OCI-LY7 (cell line): ENCODE measurements around the gene MTUS2.

Source experiments
- EZH2phosphoT487 ChIP-seq: fragments of 200-600 bp; sonication (generic); IDR thresholded peaks from 2 replicates; pipeline ENCODE4 v1.6.1; 2018; ENCODE audit warnings: low read depth, borderline replicate concordance, mild to moderate bottlenecking, mixed run types, antibody characterized with exemption, low read length, moderate library complexity, mixed read lengths
- TF ChIP-seq, protein P1 (sequence below): fragments of 200-600 bp; sonication (generic); conservative IDR thresholded peaks from 2 replicates; pipeline ENCODE4 v1.5.1; 2014; ENCODE audit warnings: mild to moderate bottlenecking, antibody characterized with exemption, low read length, moderate library complexity, mixed read lengths

DNA sequence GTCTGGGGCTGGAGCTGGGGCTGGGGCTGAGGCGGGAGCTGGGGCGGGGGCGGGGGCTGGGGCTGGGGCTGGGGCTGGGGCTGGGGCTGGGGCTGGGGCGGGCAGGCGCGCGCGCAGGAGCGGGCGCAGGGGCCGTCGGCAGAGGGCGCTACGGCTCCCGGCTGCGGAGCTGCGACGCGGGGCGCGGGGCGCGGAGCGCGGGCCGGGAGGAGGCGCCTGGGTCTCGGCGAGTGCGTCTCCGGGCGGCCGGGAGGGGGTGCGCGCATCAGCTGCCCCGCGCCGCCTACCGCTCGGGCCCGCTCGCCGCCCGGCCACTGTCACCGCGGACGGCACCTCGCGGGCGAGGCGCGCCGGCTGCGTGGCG, 422 bp upstream of the MTUS2 start:
- TF ChIP-seq, protein P1, sequence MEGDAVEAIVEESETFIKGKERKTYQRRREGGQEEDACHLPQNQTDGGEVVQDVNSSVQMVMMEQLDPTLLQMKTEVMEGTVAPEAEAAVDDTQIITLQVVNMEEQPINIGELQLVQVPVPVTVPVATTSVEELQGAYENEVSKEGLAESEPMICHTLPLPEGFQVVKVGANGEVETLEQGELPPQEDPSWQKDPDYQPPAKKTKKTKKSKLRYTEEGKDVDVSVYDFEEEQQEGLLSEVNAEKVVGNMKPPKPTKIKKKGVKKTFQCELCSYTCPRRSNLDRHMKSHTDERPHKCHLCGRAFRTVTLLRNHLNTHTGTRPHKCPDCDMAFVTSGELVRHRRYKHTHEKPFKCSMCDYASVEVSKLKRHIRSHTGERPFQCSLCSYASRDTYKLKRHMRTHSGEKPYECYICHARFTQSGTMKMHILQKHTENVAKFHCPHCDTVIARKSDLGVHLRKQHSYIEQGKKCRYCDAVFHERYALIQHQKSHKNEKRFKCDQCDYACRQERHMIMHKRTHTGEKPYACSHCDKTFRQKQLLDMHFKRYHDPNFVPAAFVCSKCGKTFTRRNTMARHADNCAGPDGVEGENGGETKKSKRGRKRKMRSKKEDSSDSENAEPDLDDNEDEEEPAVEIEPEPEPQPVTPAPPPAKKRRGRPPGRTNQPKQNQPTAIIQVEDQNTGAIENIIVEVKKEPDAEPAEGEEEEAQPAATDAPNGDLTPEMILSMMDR, result no peak
- TF ChIP-seq EZH2phosphoT487, result no peak
